Progenitor cell of endocrine pancreas (in vitro differentiated cells): ENCODE data around the gene USP14. TPM values are rescaled to one million over a fixed set of nuclear protein-coding genes. Genes with fewer than 3 reads are reported as not detected.

Experiments
- DNase-seq: peaks from one replicate; pipeline ENCODE4 v3.0.0; 2021; ENCODE audit warnings: low spot score; ENCODE audit not compliant: unreplicated experiment
- H3K27ac Mint-ChIP-seq: 2 replicates; pipeline ENCODE4 v1.8.0; 2021; ENCODE audit warnings: mild to moderate bottlenecking, moderate library complexity, mixed read lengths
- H3K27me3 Mint-ChIP-seq: 2 replicates; pipeline ENCODE4 v1.8.0; 2021; ENCODE audit warnings: mixed read lengths
- H3K36me3 Mint-ChIP-seq: 2 replicates; pipeline ENCODE4 v1.8.0; 2022; ENCODE audit warnings: mixed read lengths; ENCODE audit not compliant: insufficient read depth
- H3K4me1 Mint-ChIP-seq: 2 replicates; pipeline ENCODE4 v1.8.0; 2021; ENCODE audit warnings: low read depth, mixed read lengths
- H3K4me3 Mint-ChIP-seq: 2 replicates; pipeline ENCODE4 v1.8.0; 2021; ENCODE audit warnings: low read depth, mild to moderate bottlenecking, moderate library complexity, mixed read lengths
- H3K9me3 Mint-ChIP-seq: 2 replicates; pipeline ENCODE4 v1.8.0; 2021; ENCODE audit warnings: low read depth, mixed read lengths
- CTCF ChIP-seq: fragments of 200-600 bp; sonication (generic); IDR thresholded peaks from one replicate; pipeline ENCODE4 v1.5.0; 2021; ENCODE audit warnings: antibody characterized with exemption, mild to moderate bottlenecking; ENCODE audit not compliant: unreplicated experiment
- total RNA-seq: library from RNA; stranded (reverse); gene quantifications from 2 replicates; pipeline ENCODE4 v1.2.1, GENCODE V29; 2021

The USP14 gene
- total RNA-seq, 1 donor from 2014 or later, result 54.2 TPM

DNA sequence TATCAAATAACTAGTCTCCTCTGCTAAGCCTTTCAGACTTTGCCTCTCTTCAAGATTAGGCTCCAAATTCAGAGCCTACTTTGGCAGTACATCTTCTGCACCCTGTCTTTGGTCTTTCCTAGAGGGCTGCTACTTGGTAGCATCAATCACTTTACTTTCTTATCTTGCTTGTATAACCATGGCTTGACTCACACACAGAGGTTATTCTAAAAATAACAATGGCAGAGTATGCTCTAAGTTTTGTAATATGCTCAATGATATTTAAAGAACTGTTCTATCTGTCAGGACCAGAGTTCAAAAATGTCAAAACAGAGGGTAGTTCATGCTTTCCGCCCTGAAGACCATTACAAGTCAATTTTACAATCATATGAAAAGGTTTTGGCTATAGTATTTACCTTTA, 81.8 kb downstream of the USP14 start:
- H3K36me3 Mint-ChIP-seq, result peaks cover 29% of the 10 kb centered on the region
- H3K27ac Mint-ChIP-seq, result no peak overlapping the region
- no peak for TF ChIP-seq CTCF
- H3K27me3 Mint-ChIP-seq, result no peaks in the 10 kb centered on the region
- no peak for DNase-seq
- H3K9me3 Mint-ChIP-seq, result no peaks in the 10 kb centered on the region
- no peaks in the 10 kb centered on the region for H3K4me1 Mint-ChIP-seq
- H3K4me3 Mint-ChIP-seq, result no peak overlapping the region

GRCh38 chr18:245282-245847, 87.0 kb downstream of the USP14 start:
- Mint-ChIP-seq H3K4me1 (no peaks in the 10 kb centered on the region), H3K9me3 (no peaks in the 10 kb centered on the region), H3K27me3 (no peaks in the 10 kb centered on the region), H3K36me3 (peaks cover 42% of the 10 kb centered on the region), H3K4me3 (no peak overlapping the region), H3K27ac (no peak overlapping the region)
- no peak for TF ChIP-seq CTCF
- DNase-seq, result no peak

DNA sequence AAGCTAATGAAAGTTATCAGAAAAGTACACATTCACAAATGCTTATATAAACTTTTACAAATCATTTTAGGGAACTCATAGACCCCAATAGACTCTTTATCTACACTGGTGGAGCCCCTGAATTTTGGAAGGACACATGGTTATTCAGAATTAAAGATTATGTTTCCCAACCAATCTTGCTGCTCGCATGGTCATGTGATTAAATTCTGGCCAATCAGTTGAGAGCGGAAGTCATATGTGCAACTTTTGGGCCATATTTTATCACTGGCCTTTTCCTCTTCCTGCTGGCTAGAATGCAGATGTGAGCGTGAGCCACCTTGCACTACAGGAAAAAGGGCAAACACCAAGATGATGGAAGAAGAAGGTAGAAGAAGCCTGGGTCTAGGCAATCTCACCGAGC, 89.7 kb downstream of the USP14 start:
- no peak for DNase-seq
- Mint-ChIP-seq H3K36me3 (peaks cover 43% of the 10 kb centered on the region), H3K9me3 (no peaks in the 10 kb centered on the region), H3K27ac (no peak overlapping the region), H3K4me1 (no peaks in the 10 kb centered on the region), H3K4me3 (no peak overlapping the region), H3K27me3 (no peaks in the 10 kb centered on the region)
- TF ChIP-seq CTCF, result no peak

DNA sequence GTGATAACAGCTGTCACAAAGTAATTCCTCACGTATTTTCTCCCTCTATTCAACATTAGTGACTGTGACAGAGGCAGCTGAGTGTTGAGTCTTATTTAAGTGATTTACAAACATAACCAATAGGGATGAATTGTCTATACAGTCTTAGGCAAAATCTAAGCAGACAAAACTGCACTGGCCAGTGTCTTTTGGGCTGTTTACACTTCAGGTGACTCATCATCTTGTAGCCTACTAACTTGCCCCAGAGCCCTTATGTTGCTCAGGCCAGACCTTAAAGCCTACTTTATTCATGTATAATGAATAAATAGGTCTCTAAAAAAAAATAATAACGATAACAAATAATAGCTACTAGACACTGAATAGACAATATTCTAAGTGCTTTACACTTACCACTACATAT, 92.3 kb downstream of the USP14 start:
- Mint-ChIP-seq H3K36me3 (peaks cover 25% of the 10 kb centered on the region), H3K4me3 (no peak overlapping the region), H3K9me3 (no peaks in the 10 kb centered on the region), H3K27me3 (no peaks in the 10 kb centered on the region), H3K4me1 (peaks cover 16% of the 10 kb centered on the region), H3K27ac (no peak overlapping the region)
- no peak for TF ChIP-seq CTCF
- no peak for DNase-seq

DNA sequence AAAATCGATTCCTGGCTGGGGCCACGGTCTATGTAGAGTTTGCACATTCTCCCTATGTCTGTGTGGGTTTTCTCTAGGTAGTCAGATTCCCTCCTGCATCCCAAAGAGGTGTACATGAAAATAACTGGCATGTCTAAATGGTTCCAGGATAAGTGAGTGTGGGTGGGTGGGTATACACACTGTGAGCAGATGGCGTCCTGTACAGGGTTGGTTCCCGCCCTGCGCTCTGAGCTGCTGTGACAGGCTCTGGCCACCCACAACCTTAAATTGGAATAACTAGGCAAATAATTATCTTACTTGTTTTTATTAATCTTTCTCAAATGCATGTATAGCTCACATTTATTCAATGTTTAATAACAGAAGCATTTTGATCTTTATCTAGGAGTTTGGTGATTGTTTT, 93.2 kb downstream of the USP14 start:
- H3K36me3 Mint-ChIP-seq, result peaks cover 28% of the 10 kb centered on the region
- no peaks in the 10 kb centered on the region for H3K9me3 Mint-ChIP-seq
- peaks cover 18% of the 10 kb centered on the region for H3K4me1 Mint-ChIP-seq
- no peak overlapping the region for H3K27ac Mint-ChIP-seq
- no peak for DNase-seq
- H3K27me3 Mint-ChIP-seq, result no peaks in the 10 kb centered on the region
- TF ChIP-seq CTCF, result no peak
- no peak overlapping the region for H3K4me3 Mint-ChIP-seq
